Measurements from ENCODE around the gene CSTPP1.
A peak's percentile ranks its signal among the peaks of the same experiment; 100 is the strongest.
"Not testable (repeated sequence)": the region's sequence is repeated elsewhere in the genome, so short reads cannot be mapped to it uniquely, and the experiment has no call there.

CSTPP1 gene

GRCh38 chr11:46913484-46913883 is 23.1 kb upstream of the CSTPP1 start:
- no peak for DNase-seq

GRCh38 chr11:46914363-46914762 is 22.2 kb upstream of the CSTPP1 start:
- no peak for DNase-seq

- DNase-seq, result no peak
These were observed 21.7 kb upstream of the CSTPP1 start for GRCh38 chr11:46914910-46915309.

- no peak for DNase-seq
These were observed 20.1 kb upstream of the CSTPP1 start for GRCh38 chr11:46916286-46917108.

- DNase-seq, result no peak
These were observed 19.3 kb upstream of the CSTPP1 start for GRCh38 chr11:46917109-46917761.

GRCh38 chr11:46917762-46918082 is 18.8 kb upstream of the CSTPP1 start:
- no peak for DNase-seq

GRCh38 chr11:46918083-46918787 is 18.3 kb upstream of the CSTPP1 start, which contains the start of gene LRP4:
TSS of gene LRP4 (minus strand) at chr11:46918550. CDS start at chr11:46918379, 171 bp downstream.
- peak; percentile 28 to 69 for DNase-seq

GRCh38 chr11:46918788-46919513 is 17.6 kb upstream of the CSTPP1 start:
- no peak for DNase-seq

GRCh38 chr11:46920755-46921154 is 15.8 kb upstream of the CSTPP1 start:
- no peak for DNase-seq

GRCh38 chr11:46927928-46928327 is 8.6 kb upstream of the CSTPP1 start:
- not testable (repeated sequence) for DNase-seq

GRCh38 chr11:46928701-46929100 is 7.9 kb upstream of the CSTPP1 start:
- DNase-seq, result not testable (repeated sequence)

- DNase-seq, result no peak
These were observed 6.5 kb upstream of the CSTPP1 start for GRCh38 chr11:46930089-46930488.

GRCh38 chr11:46942172-46942571 is 5.6 kb downstream of the CSTPP1 start:
- DNase-seq, result no peak

- DNase-seq, result no peak
These were observed 8.0 kb downstream of the CSTPP1 start for GRCh38 chr11:46944356-46945075.

GRCh38 chr11:46947399-46948077 is 11.0 kb downstream of the CSTPP1 start:
- DNase-seq, result peak; percentile 67 to 74

- peak in 1 of 2 experiments; percentile 41 for DNase-seq
These were observed 12.0 kb downstream of the CSTPP1 start for GRCh38 chr11:46948378-46949131.

- no peak for DNase-seq
These were observed 12.7 kb downstream of the CSTPP1 start for GRCh38 chr11:46949297-46949696.

- no peak for DNase-seq
These were observed 15.3 kb downstream of the CSTPP1 start for GRCh38 chr11:46951864-46952263.

- no peak for DNase-seq
These were observed 16.0 kb downstream of the CSTPP1 start for GRCh38 chr11:46952553-46952952.

- DNase-seq, result no peak
These were observed 16.5 kb downstream of the CSTPP1 start for GRCh38 chr11:46953093-46953492.

- no peak for DNase-seq
These were observed 22.2 kb downstream of the CSTPP1 start for GRCh38 chr11:46958777-46959176.

Data from NCI-H1930 (cell line).